Esophagus muscularis mucosa (tissue), 4 donors: ENCODE measurements around the gene WASF2. TPM values are rescaled to one million over a fixed set of nuclear protein-coding genes. Genes with fewer than 3 reads are reported as not detected.
"Not testable (repeated sequence)": the region's sequence is repeated elsewhere in the genome, so short reads cannot be mapped to it uniquely, and the experiment has no call there.

ENCODE experiments used
- DNase-seq: peaks from one replicate; pipeline ENCODE4 v3.0.0-alpha.2; 2017; ENCODE audit errors: extremely low spot score
- H3K27ac ChIP-seq, 4 donors: fragments of 200-600 bp; sonication (generic); replicated peaks in 1 of 4; 1 replicate in 3 of 4; 2 replicates in 1 of 4; pipeline ENCODE4 v1.5.1; 2016 to 2019; ENCODE audit warnings: mild to moderate bottlenecking in 1 of 4
- H3K27me3 ChIP-seq, 4 donors: fragments of 200-600 bp; sonication (generic); one replicate each; pipeline versions ENCODE4 v1.5.1 to v1.6.0; 2016 to 2019
- H3K36me3 ChIP-seq, 4 donors: fragments of 200-600 bp; sonication (generic); one replicate each; pipeline ENCODE4 v1.5.1; 2016 to 2019
- H3K4me1 ChIP-seq, 4 donors: fragments of 200-600 bp; sonication (generic); one replicate each; pipeline ENCODE4 v1.5.1; 2016 to 2019
- H3K4me3 ChIP-seq, 4 donors: fragments of 200-600 bp; sonication (generic); 1 replicate in 2 of 4; 2 replicates in 2 of 4; pipeline ENCODE4 v1.5.1; 2016 to 2019; ENCODE audit warnings: mild to moderate bottlenecking in 4 of 4, moderate library complexity in 1 of 4
- H3K9me3 ChIP-seq, 4 donors: fragments of 200-600 bp; sonication (generic); 1 replicate in 3 of 4; 2 replicates in 1 of 4; pipeline ENCODE4 v1.5.1; 2016 to 2019
- EP300 ChIP-seq: sonication (generic); formaldehyde crosslinking; IDR thresholded peaks from one replicate; pipeline ENCODE4 v1.6.1; 2017; ENCODE audit warnings: antibody characterized with exemption
- POLR2A ChIP-seq: fragments of 450-650 bp; IDR thresholded peaks from one replicate; pipeline ENCODE4 v1.6.1; 2017; ENCODE audit warnings: antibody characterized with exemption, moderate library complexity, mild to moderate bottlenecking, low read depth
- POLR2AphosphoS5 ChIP-seq, 2 donors: sonication (generic); formaldehyde crosslinking; IDR thresholded peaks; one replicate each; pipeline ENCODE4 v1.6.1; 2017; ENCODE audit warnings: antibody characterized with exemption in 2 of 2
- WGBS: methylation state at CpG from one replicate; pipeline ENCODE4 v1.1.5; 2018; 5-methylcytosine and 5-hydroxymethylcytosine counted together
- intact Hi-C: fragments of 100-400 bp; cut with DNase I; formaldehyde crosslinking; loops from one replicate; pipeline ENCODE4 v1.15.1; 2023
- total RNA-seq, 4 donors: library from RNA; depleted of rRNA; stranded (reverse); fragments of >200 nt; gene quantifications; one replicate each; pipeline versions ENCODE4 v1.1.0 to v1.2.1, GENCODE V29; 2016
- TF ChIP-seq, protein P1 (sequence below), 3 experiments: fragments of 200-600 bp in 2 of 3; fragments of 450-650 bp in 1 of 3; sonication (generic) in 2 of 3; IDR thresholded peaks; one replicate each; pipeline ENCODE4 v1.5.1; 2017 to 2019; ENCODE audit warnings: antibody characterized with exemption in 3 of 3, mild to moderate bottlenecking in 2 of 3, moderate library complexity in 1 of 3

Gene WASF2
- total RNA-seq, 4 donors from 2014 or later, result 78.5 to 141 (median 101) TPM

DNA sequence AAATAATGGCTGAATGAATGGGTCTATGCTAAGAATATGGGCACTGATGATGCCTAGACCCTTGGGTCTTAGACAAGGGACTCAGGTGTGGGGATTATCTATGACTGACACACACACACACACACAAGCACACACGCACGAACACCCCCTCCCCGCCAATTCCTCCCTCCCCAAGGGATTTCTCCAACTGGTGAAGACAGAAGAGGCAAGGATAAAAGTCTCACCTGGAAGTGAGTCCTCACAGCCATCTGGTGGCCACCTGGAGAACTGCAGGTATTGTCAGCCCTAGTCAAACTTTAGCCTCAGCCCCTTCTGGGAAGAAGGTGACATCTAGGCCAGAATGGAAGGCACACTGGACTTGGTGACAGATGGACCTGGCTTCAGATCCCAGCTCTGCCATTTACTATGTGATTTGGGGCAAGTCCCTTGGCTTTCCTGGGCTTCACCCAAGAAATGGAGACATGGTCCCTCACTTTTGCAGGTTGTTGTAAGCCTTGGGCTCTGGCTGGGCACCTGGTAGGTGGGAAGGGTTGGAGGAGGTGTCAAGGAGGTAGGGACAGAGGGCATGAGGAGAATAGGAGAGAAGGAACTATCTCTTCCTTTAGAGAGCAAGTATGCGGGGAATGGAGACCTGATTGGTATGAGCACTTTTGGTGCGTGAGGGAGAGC is 101.5 kb downstream of the WASF2 start:
- Histone ChIP-seq H3K4me3 (no peak overlapping the region), H3K27me3 (peaks cover 0 to 4% (median 0%) of the 10 kb centered on the region in 4 donors), H3K4me1 (peaks cover 22 to 32% (median 24%) of the 10 kb centered on the region in 4 donors), H3K27ac (no peak overlapping the region), H3K36me3 (no peaks in the 10 kb centered on the region), H3K9me3 (no peaks in the 10 kb centered on the region)
- intact Hi-C loops, result loop anchor here (1.0 to 10.0 kb wide), 2 partner anchors 31 to 54 kb away; no protein-coding TSS in a partner anchor
- TF ChIP-seq EP300 (no peak), POLR2AphosphoS5 (IDR thresholded peaks at IDR 0.05) (peak in 1 of 2 donors; percentile 19)
- TF ChIP-seq, protein P1, sequence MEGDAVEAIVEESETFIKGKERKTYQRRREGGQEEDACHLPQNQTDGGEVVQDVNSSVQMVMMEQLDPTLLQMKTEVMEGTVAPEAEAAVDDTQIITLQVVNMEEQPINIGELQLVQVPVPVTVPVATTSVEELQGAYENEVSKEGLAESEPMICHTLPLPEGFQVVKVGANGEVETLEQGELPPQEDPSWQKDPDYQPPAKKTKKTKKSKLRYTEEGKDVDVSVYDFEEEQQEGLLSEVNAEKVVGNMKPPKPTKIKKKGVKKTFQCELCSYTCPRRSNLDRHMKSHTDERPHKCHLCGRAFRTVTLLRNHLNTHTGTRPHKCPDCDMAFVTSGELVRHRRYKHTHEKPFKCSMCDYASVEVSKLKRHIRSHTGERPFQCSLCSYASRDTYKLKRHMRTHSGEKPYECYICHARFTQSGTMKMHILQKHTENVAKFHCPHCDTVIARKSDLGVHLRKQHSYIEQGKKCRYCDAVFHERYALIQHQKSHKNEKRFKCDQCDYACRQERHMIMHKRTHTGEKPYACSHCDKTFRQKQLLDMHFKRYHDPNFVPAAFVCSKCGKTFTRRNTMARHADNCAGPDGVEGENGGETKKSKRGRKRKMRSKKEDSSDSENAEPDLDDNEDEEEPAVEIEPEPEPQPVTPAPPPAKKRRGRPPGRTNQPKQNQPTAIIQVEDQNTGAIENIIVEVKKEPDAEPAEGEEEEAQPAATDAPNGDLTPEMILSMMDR (IDR thresholded peaks at IDR 0.05), result peak; percentile 90 to 93 (median 92)
- 45% methylated on average over 5 of the region's 5 CpGs for WGBS
- no peak for DNase-seq

DNA sequence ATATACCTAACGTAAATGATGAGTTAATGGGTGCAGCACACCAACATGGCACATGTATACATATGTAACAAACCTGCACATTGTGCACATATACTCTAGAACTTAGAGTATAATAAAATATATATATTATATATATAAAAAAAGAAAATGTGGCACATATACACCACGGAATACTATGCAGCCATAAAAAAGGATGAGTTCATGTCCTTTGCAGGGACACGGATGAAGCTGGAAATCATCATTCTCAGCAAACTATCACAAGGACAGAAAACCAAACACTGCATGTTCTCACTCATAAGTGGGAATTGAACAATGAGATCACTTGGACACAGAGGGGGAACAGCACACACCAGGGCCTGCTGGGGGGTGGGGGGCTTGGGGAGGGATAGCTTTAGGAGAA is 105.2 kb downstream of the WASF2 start:
- not testable (repeated sequence) for DNase-seq, H3K9me3 ChIP-seq, H3K27ac ChIP-seq, H3K4me3 ChIP-seq, H3K36me3 ChIP-seq
- peaks cover 0 to 19% (median 4%) of the 10 kb centered on the region in 4 donors for H3K27me3 ChIP-seq
- WGBS, result 85% methylated on average over 3 of the region's 3 CpGs
- intact Hi-C loops, result loop anchor here (10.0 kb wide), 1 partner anchor 50 kb away; no protein-coding TSS in a partner anchor
- peaks cover 5 to 11% (median 9%) of the 10 kb centered on the region in 4 donors for H3K4me1 ChIP-seq

DNA sequence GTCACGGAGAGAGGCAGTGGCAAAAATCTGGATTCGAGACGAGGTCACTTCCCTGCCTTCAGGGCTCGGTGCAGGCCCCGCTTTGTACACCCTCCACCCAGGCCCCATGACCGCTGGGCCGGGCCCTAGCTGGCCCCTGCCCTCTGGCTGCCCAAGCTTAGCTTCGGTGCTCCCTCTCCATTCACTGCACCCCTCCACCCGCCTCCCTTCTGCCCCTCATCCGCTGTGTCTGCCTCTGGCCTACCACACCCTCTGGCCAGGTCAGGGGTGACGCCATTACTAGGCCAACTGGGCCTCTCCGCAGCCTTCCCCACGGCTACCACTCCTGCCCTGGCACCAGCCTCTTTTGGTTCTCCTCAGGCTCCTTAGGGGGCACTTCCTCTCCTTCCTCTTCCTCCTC is 106.3 kb downstream of the WASF2 start:
- Histone ChIP-seq H3K4me1 (peaks cover 5 to 10% (median 8%) of the 10 kb centered on the region in 4 donors), H3K36me3 (no peaks in the 10 kb centered on the region), H3K9me3 (no peaks in the 10 kb centered on the region), H3K27me3 (peaks cover 0 to 19% (median 4%) of the 10 kb centered on the region in 4 donors), H3K27ac (no peak overlapping the region), H3K4me3 (no peak overlapping the region)
- 91% methylated on average over 13 of the region's 13 CpGs for WGBS
- intact Hi-C loops, result loop anchor here (10.0 kb wide), 1 partner anchor 49 kb away; no protein-coding TSS in a partner anchor
- DNase-seq, result no peak
- TF ChIP-seq EP300 (no peak), POLR2AphosphoS5 (IDR thresholded peaks at IDR 0.05) (no peak), POLR2A (no peak)
- TF ChIP-seq, protein P1 (IDR thresholded peaks at IDR 0.05), result no peak

DNA sequence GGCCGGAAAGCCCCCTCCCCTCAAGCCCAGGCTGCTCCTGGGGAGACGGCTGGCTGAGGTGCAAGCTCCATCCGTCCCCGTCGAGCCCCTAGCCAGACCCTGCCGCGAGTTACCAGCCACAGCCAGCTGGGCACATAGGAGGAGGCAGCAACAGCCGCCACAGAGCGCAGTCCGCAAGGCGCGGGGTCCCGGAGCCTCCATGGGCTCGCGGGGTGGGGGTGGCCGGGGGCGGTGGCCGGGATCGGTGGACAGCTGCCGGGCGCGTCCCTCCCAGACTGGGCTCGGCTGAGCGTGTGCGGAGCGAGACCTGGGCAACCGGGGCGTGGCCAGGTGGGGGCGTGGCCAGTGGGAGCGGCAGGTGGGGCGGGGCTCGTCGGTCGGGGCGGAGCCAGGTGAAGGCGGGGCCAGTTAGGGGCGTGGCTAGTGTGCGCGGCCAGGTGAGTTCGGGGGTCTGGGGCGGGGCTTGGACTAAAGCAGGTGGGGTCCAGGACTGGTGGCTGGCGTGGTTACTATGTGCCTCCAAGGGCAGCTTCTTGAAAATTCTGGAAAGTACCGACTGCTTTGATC is 106.8 kb downstream of the WASF2 start, which contains the start of gene CD164L2:
TSS of gene CD164L2 (minus strand) at position 295 of the 567 bp plus-strand sequence. CDS start at position 201, 94 bp downstream.
- no peak for TF ChIP-seq POLR2A
- no peak for TF ChIP-seq POLR2AphosphoS5 (IDR thresholded peaks at IDR 0.05)
- no peak for TF ChIP-seq EP300
- TF ChIP-seq, protein P1 (IDR thresholded peaks at IDR 0.05), result no peak
- H3K4me1 ChIP-seq, result peaks cover 3 to 10% (median 6%) of the 10 kb centered on the region in 4 donors
- no peaks in the 10 kb centered on the region for H3K36me3 ChIP-seq
- H3K27ac ChIP-seq, result no peak within 1 kb of the TSS
- peaks cover 0 to 19% (median 4%) of the 10 kb centered on the region in 4 donors for H3K27me3 ChIP-seq
- DNase-seq, result no peak
- intact Hi-C loops, result loop anchor here (10.0 kb wide), 1 partner anchor 48 kb away; no protein-coding TSS in a partner anchor
- WGBS, result 19% methylated on average over 14 of the region's 43 CpGs
- no peak within 1 kb of the TSS for H3K4me3 ChIP-seq
- no peaks in the 10 kb centered on the region for H3K9me3 ChIP-seq
